Fibroblast of upper back skin (primary cell): Measurements from ENCODE around the gene ENPP6.

Experiments
- DNase-seq: peaks from one replicate; pipeline ENCODE4 v3.0.0-alpha.2; 2013

Gene ENPP6

DNA sequence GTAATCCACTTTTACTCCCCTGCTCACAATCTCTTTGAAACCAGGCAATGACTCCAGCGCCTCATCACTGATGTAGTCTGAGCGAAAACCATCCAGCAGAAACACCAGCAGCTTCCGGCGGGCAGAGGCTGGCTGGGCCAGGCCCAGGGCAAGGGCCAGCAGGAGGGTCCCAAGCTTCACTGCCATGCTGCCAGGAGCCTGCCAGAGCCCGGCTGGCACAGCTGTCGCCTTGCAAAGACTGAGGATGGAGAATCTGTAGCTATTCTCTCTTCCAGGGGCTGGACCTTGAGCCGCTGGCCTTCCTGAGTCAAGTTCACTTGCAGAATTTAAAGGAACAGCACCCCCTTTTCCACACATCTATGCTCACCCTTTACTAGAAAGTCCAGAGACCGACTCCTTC is at the start of gene ENPP6:
TSS of gene ENPP6 (minus strand) at position 240 of the 400 bp plus-strand sequence. CDS start at position 186, 54 bp downstream.
- DNase-seq, result no peak

DNA sequence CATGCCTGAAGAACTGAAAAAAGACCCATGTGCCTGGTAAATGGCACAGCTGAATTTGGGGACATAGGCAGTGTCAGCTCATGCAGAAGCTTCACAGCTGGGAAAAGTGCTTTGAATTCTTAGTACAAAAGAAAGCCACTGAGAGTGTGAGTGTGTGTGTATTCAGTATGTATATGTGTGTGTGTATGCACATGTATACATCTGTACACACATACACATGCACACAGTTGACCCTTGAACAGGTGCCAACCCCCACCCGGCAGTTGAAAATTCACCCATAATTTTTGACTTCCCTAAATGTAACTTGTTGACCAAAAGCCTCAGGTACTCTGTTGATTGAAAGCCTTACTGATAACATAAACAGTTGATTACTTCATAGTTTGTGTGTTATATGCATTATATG is 49.5 kb upstream of the ENPP6 start:
- no peak for DNase-seq

DNA sequence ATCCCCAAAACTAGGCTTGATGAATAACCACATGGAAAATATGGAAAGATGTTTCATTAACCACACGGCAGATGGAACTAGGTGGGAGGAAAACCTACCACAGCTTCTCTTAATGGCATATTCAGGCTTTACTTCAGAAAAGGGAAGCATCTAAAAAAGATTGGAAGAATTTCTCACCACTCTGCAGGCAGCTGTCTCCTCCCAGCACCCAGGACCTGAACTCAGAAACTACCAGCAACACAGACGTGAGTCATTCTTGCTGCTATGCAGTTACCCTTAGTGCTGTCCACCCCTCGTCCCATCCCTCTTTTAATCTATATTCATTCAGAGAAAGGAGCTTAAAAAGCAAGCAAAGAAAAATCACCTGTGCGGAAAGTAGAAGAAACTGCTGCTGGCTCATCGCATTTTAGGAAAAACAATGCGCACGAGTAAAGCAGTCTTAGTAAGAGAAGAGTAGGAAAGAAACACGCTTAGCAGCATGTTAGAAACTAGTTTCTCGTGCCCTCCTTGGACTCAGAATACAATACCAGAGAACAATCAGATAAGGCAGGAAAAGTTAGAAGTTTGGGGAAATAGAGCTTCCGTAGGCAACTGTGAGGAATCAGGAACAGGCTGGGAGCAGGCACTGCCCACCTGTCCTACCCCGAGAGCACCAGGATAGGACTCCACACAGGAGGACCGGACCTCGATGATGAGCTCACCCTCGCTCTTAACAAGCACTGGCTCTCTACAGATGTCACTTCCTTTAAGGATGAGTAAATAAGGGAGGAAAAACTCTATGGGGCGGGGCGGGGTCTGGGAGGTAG is 48.1 kb upstream of the ENPP6 start:
- DNase-seq, result peak; percentile 46

DNA sequence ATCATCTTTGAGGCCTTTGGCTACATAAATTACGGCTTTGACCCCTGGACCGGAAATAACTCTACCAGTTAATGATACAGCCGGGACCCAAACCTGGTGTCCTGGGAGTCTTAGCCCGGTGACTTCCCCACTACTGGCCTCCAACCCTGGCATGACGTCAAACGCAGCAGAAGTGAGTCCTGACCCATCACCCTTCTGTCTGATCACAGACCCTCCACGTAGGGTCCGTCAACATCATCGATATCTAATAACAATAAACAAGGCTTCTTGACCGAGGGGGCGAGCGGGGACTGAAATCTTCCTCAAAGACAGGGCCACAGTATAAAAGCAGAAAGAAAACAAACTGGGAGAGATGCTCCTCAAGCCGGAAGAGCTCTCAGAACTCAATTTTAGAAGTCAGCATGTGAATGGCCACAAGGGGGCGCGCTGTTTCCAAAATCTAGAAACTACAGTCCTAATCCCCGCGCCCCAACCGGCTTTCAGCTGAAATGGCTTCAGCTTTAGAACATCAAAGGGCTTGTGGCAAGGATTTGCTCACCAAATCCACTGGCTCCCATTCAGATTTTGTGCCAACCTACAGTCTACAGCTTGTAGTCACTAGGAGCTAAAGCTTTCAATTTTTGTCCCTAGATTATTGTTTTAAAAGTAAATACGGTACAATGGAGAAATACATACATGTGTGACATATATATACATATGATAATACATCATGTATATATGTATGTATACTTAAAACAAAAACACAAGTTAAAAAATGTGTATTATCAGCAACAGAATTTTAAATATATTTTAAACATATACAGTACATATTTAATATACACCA is 46.4 kb upstream of the ENPP6 start:
- DNase-seq, result peak; percentile 91

DNA sequence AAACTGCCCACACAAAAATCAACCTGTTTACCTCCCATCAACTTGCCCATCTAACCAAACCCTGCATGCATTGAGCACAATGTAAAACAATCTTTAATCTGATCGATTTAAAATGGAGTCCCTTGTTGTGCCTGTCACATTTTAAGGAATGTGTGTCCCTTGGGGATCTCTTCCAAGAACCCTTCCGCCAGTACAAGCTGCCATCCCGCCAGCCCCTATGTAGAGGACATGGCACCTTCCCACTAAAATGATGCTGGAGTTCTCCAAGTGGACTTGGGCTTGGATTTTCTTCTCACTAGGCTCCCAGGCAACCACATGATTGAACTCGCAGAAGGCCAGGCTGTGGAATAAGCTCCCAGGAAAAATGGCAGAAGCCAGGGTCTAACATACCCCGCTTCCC is 45.8 kb upstream of the ENPP6 start:
- DNase-seq, result no peak

DNA sequence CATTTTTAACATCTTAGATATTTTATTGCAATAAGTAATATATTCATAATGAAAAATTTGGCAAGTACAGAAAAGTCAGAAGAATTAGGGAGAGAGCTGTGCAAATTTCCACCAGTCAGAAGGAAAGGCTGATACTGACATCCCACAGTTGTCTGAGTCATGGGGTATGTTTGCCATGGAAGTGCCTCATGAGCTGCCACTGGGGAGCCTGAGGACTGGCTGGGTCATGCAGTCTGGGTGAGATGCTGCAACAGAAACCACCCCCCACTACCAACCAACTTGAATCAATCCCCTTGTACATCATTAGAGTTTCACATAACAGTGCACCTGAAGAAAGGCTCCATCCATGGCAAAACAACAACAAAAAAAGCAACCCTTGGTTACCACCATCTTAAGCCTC is 45.2 kb upstream of the ENPP6 start:
- peak; percentile 24 for DNase-seq

DNA sequence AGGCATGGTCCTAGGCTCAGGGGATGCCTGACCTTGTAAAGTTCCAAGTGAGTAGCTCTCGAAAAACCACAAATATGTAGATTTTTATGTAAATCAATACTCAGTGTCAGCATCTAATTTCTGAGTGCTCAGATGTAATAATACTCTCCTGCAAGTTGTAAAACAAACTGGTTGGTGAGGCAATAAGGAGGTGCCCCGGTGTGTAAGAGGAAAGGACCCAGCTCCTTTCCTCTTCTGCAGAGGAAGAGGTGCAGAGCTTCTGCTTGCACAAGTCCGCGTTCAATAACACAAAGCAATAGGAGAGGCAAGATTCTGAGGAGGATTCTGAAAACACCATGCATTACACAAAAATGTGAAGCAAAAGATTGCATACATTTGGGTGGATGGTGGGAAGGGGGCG is 43.6 kb upstream of the ENPP6 start:
- DNase-seq, result no peak

DNA sequence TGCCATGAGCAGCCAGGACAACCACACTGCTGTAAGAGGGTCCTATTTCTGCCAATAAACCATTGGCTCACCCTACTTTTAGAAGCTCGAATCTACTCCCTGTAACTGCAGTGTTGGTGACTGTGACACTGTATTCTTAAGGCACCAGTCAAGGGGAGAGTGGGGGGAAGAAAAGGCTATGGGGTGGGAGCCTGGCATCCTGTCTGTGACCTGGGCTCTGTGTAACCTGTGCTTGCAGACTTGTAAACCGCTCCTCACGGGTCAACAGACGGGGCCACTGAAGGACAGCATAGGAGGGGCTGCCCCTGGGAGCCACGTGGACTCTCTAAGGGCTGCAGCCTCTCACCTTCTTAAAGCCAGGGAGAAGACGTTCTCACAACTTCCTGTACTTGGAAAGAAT is 42.2 kb upstream of the ENPP6 start:
- no peak for DNase-seq

DNA sequence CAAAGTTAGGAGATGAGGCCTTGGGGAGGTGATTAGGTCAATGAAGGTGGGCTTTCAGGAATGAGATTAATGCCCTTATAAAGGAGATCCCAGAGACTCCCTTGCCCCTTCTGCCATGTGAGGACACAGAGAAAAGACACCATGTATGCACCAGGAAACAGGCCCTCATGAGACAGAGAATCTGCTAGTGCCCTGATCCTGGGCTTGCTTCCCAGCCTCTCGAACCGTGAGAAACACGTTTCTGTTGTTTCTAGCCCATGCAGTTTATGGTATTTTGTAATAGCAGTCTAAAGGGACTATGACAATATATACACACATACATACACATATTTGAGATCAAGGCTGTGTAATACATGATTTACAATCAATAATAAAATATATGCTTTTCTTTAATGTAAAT is 41.4 kb upstream of the ENPP6 start:
- no peak for DNase-seq

DNA sequence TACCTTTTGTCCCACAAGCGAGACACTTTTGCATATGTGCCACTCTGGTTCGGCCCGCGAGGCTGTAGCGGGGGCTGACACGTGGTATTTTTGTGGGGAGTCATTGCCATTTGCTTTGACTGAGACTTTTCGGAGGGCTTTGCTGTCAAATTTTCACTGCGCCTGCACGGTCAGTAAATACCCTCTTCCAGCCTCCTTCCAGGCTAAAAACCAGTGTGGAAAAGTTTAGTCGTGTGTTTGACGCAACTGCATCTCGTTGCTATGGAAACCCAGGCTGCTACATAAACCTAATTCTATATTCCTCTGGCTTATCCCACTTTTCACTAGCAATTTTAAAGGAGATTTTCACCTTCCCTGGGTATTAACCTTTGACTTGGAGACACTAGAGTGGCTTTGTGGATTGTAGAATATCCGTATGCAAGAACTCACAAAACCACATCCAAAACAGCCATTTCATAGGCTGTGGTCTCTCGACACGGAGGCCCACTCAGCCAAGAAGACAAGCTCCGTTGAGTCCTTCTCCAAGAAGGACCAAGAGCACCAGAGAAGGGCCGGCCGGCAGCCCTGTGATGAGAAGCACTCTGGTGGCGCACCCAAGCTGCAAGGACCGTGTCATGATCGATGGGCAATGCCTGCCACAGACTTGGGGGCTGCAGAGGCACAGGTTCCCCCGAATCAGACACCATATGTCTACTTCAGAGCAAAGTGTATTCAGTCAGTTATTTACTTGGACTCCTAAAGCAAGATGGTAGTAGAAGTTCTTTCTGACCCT is 38.4 kb upstream of the ENPP6 start:
- DNase-seq, result no peak

DNA sequence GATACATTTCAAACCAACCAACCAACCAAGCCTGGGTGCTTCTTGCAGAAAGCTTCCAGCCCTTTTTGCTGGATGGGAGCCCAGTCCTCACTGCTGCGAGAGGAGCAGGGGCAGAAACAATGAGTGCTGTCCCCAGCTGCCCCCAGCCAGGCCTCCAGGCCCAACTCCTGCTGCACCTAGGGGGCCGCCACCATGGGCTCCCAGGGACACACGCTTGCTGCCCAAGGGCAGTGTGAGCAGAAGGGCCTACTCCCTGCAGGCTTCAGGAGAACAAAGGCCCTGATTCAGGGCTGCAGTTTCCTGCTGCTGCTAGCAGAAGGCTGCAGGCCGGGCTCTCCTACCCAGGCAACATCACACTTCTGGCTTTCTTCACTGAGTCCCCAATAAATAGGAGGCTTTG is 37.7 kb upstream of the ENPP6 start:
- DNase-seq, result no peak

DNA sequence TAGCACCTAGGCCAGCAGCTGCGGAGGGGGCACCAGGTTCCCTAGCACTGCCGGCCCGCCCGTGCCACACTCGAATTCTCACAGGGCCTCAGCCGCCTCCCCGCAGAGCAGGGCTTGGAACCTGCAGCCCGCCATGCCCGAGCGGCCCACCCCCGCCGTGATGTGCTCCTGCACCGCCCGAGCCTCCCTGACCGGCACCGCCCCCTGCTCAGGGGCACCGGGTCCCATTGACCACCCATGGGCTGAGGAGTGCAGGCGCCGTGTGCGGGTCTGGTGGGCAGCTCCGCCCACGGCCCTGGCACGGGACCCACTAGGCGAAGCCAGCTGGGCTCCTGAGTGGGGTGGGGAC is 35.4 kb upstream of the ENPP6 start:
- DNase-seq, result no peak

DNA sequence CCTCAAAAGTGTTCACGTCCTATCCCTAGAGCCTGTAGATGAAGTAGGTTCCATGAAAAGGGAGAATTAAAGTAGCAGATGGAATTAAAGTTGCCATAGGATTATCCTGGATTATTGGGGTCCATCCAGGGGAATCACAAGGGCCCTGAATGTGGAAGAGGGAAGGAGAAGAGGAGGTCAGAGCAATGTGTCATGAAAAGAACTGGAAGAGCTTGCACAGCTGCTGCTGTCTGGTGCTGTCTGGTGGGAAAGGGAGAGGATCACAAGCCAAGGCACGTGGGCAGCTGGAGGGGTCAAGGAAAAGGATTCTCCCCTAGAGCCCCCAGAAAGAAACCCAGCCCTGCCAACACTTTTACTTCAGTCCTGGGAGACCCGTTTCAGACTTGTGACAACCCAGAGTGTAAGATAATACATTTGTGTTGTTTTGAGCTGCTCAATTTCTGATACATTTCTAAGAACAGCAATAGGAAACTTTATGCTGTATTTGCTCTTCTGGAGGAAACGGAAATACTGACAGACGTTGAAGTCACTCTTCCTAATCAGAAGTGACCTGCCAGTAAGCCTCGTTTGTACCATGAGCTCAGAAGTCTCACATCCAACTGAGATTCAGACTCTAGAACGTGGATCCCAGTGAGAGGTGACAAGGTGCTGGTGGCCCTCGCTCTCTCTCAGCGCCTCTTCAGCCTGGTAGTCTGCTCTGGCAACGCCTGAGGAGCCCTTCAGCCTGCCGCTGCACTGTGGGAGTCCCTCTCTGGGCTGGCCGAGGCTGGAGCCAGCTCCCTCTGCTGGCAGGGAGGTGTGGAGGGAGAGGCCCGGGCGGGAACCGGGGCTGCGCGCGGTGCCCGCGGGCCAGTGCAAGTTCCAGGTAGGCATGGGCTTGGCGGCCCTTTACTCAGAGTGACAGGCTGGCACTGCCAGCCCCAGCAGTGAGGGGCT is 34.7 kb upstream of the ENPP6 start:
- no peak for DNase-seq

DNA sequence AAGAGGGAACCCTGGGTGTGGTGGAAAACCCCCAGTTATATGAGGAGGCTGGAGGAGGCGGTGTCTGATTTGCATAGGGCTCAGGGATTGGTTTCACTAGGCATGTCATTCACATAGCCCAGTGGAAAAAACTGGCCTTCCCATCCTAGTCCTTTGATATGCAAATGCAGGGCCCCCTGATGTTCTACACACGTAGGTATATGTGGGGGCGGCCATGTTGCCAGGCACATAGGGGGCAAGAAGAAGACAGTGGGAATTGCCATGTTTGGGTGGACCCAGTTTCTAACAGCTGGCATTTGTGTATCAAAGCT is 34.0 kb upstream of the ENPP6 start:
- DNase-seq, result no peak

DNA sequence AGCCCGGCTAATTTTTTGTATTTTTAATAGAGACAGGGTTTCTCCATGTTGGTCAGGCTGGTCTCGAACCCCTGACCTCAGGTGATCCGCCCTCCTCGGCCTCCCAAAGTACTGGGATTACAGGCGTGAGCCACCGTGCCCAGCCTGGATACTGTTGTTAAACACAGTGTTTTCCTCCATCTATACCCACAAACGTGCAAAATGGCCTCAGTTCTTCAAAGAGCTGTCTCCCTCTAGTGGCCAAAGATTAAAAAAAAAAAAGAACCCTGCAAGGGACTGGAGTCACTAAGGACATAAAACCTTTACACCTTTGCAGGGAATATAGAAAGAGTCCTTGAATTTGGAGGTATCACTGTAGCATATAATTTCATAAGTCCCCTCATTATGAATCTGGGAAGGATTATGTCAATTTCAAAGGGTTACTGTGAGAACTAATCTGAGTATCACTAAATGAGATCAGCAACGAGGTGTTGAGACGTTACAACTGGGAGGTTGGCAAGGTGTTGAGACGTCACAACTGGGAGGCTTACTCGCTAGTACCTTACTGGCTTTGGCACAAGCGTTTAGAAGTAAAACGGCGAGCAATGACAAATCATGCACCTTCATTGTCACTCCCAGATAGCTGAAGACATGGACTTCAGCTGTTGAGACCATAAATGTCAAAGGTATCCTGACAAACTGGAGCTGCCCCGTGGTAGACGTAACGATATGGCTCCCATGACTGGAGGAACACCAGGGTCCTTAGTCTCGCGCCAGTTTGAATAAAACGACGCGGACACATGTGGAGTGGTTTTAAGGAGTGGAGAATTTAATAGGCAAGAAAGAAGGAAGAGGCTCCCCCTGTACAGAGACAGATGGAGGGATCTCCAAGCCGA is 33.4 kb upstream of the ENPP6 start:
- DNase-seq, result peak; percentile 51

DNA sequence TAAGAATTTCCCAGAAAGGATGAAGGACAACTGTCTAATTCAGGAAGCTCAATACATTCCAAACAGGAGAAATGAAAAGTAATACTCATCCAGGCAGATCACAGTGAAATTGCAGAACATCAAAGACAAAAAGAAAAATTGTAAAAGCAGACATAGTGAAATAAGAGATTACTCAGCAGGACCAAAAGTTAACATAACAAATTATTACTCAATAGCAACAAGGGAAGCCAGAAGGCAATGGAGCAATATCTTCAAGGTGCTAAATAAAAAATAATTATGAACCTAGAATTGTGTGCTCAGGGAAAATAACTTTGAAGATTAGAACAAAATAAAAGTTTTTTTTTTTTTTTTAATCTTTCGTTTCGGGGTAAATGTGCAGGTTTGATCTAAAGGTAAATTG is 30.5 kb upstream of the ENPP6 start:
- no peak for DNase-seq

DNA sequence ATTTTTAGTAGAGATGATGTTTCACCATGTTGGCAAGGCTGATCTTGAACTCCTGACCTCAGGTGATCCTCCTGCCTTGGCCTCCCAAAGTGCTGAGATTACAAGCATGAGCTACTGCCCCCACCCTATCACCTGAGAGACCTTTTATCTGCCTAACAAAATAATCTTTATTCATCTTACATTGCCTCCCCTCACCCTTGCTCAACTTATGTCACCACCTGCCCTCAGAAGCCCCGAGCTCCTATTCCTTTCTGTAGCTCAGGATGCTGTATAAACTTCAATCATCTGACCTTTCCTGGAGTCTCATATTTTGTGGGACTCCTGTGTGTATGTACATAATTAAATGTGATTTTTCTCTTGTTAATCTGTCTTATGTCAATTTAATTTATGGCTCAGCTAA is 29.7 kb upstream of the ENPP6 start:
- DNase-seq, result no peak

DNA sequence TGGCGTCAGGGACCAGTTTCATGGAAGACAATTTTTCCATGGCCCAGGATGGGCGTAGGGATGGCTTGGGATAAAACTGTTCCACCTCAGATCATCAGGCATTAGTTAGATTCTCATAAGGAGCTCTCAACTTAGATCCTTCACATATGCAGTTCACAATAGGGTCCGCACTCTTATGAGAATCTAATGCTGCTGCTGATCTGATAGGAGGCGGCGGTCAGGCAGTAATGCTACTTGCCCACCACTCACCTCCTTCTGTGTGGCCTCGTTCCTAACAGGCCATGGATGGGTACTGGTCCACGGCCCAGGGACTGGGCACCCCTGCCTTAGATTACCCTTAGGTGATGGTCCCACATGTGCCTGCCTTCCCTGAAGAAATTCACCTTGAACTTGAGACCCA is 28.8 kb upstream of the ENPP6 start:
- DNase-seq, result no peak

DNA sequence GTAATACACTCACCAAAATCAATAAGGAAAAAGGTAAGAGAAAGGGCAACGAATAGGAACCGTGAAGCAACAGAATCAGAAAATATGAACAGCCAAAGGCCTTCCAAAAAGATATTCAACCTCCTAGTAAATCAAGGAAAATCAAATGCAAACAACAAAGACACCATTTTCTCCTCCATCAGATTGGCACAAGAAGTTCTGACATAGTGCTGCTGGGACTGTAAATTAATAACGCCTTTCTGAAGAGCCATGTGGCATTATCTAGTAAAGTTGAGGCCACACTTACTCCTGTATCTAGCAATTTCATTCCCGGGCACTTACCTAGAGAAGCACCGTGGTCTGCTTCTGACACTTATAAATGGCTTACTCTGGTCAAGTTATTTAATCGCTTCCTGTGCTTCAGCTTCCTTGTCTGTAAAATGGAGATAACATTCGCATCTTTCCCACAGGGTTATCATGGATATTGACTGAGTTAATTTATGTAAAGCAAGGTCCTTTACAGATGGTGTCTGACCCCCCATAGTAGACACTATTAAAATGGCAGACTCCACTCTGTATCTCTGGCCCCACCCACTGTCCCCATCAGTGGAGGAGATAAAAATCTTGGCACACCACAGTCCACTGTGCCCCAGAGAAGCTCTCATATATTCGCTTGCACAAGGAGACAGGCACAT is 20.5 kb upstream of the ENPP6 start:
- no peak for DNase-seq

DNA sequence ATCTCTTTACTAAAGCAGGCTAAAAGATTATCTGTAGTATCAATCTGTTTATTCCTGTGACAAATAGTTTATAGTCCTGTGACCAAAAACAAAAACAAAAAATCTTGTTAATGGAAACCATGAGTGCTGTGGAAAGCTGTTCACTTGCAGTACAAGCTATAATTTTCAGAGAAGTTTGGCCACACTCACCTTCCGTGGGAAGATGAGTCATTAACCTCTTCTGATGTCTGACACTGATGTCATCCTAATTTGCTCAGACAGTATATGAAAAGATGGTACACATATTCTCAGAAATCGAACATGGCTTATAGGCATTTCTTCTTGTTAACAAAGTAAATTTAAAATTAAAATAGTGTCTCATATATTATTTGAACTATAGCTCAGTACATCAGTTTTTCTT is 19.9 kb upstream of the ENPP6 start:
- DNase-seq, result no peak

DNA sequence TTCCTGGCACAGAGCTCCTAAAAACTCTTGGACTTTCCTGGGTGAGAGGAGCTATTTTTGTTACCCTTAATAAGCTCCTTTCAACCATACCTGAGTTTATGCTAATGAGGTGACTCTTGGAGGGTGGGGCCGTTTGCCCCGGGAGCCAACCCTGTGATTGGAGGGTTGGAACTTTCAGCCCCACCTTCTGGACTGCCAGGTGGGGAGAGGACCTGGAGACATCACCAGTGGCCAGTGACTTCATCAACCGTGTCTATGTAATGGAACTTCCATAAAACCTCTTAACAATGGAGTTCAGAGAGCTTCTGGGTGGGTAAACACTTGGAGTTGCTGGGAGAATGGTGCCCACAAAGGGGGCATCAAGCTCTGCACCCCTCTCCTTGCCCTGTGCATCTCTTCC is 17.9 kb upstream of the ENPP6 start:
- DNase-seq, result no peak
